HepG2 (cell line): ENCODE results near the gene ORC1. TPM values are rescaled to one million over a fixed set of nuclear protein-coding genes. Genes with fewer than 3 reads are reported as not detected.

Experiments used
- ADNP ChIP-seq: sonication (generic); formaldehyde crosslinking; IDR thresholded peaks from 2 replicates; pipeline ENCODE4 v1.4.0; 2020; ENCODE audit warnings: missing genetic modification reagents
- AGO1 ChIP-seq: fragments of 200-400 bp; formaldehyde crosslinking; IDR thresholded peaks from 2 replicates; pipeline ENCODE4 v1.6.1; 2017; ENCODE audit warnings: mild to moderate bottlenecking, low read depth, low read length, moderate library complexity; ENCODE audit not compliant: poor library complexity, severe bottlenecking
- AGO2 ChIP-seq: fragments of 200-400 bp; formaldehyde crosslinking; optimal IDR thresholded peaks from 2 replicates; pipeline ENCODE3; 2017; ENCODE audit warnings: mild to moderate bottlenecking, low read depth, low read length, moderate library complexity
- ARNT2 ChIP-seq: sonication (generic); formaldehyde crosslinking; IDR thresholded peaks from 2 replicates; pipeline ENCODE4 v1.8.0; 2022; ENCODE audit warnings: mild to moderate bottlenecking, low read depth, missing genetic modification reagents, moderate library complexity
- ATF5 ChIP-seq: sonication (generic); formaldehyde crosslinking; IDR thresholded peaks from 2 replicates; pipeline ENCODE4 v1.4.0; 2020; ENCODE audit warnings: mild to moderate bottlenecking, low read depth, missing genetic modification reagents
- BCL6 ChIP-seq: IDR thresholded peaks from 2 replicates; pipeline ENCODE4 v1.6.1; 2016; ENCODE audit warnings: missing genetic modification reagents, missing compliant biosample characterization
- CBX5 ChIP-seq: sonication (generic); formaldehyde crosslinking; IDR thresholded peaks from 2 replicates; pipeline ENCODE4 v1.4.0; 2020; ENCODE audit warnings: missing genetic modification reagents, borderline replicate concordance
- HNF4G ChIP-seq, 2 experiments: sonication (generic) in 1 of 2; formaldehyde crosslinking in 1 of 2; IDR thresholded peaks; 2 replicates each; pipeline versions ENCODE4 v1.4.0 to v1.6.1; 2011 to 2020; ENCODE audit warnings: borderline replicate concordance in 2 of 2, low read depth in 2 of 2, mild to moderate bottlenecking in 2 of 2, low read length in 1 of 2, missing genetic modification reagents in 1 of 2, moderate library complexity in 1 of 2
- HNRNPK ChIP-seq: fragments of 200-400 bp; formaldehyde crosslinking; IDR thresholded peaks from 2 replicates; pipeline ENCODE4 v1.6.1; 2018; ENCODE audit warnings: low read length, low read depth, moderate library complexity, mild to moderate bottlenecking; ENCODE audit not compliant: poor library complexity, severe bottlenecking
- KDM3A ChIP-seq: IDR thresholded peaks from 2 replicates; pipeline ENCODE4 v1.6.1; 2018; ENCODE audit warnings: low read depth, missing compliant biosample characterization
- KMT2A ChIP-seq: sonication (generic); formaldehyde crosslinking; IDR thresholded peaks from 2 replicates; pipeline ENCODE4 v1.4.0; 2020; ENCODE audit warnings: missing genetic modification reagents
- RAD21 ChIP-seq: fragments of 450-650 bp; formaldehyde crosslinking; IDR thresholded peaks from 2 replicates; pipeline ENCODE4 v1.5.0; 2020; ENCODE audit warnings: mild to moderate bottlenecking
- SNRNP70 ChIP-seq: fragments of 200-400 bp; formaldehyde crosslinking; IDR thresholded peaks from 2 replicates; pipeline ENCODE4 v1.6.1; 2017; ENCODE audit warnings: mild to moderate bottlenecking, low read depth, low read length, moderate library complexity
- TRAFD1 ChIP-seq: sonication (generic); formaldehyde crosslinking; IDR thresholded peaks from 2 replicates; pipeline ENCODE4 v1.5.1; 2020; ENCODE audit warnings: missing genetic modification reagents, mild to moderate bottlenecking, borderline replicate concordance
- USF2 ChIP-seq, 2 experiments: sonication (generic) in 1 of 2; formaldehyde crosslinking in 1 of 2; IDR thresholded peaks; 2 replicates each; pipeline versions ENCODE4 v1.5.1 to v1.6.1; 2011 to 2020; ENCODE audit warnings: borderline replicate concordance in 1 of 2, low read depth in 1 of 2, low read length in 1 of 2, mild to moderate bottlenecking in 1 of 2, missing genetic modification reagents in 1 of 2, moderate library complexity in 1 of 2
- ZFX ChIP-seq: sonication (generic); formaldehyde crosslinking; IDR thresholded peaks from 2 replicates; pipeline ENCODE4 v1.4.0; 2020; ENCODE audit warnings: mild to moderate bottlenecking, low read depth, missing genetic modification reagents, moderate library complexity
- ZNF251 ChIP-seq: sonication (generic); formaldehyde crosslinking; IDR thresholded peaks from 2 replicates; pipeline ENCODE4 v1.9.0; 2021; ENCODE audit warnings: mild to moderate bottlenecking, missing genetic modification reagents
- ZNF775 ChIP-seq: sonication (generic); formaldehyde crosslinking; IDR thresholded peaks from 2 replicates; pipeline ENCODE4 v1.4.0; 2020; ENCODE audit warnings: missing genetic modification reagents, mild to moderate bottlenecking, moderate library complexity, borderline replicate concordance
- polyA plus RNA-seq, 8 experiments: library from polyadenylated mRNA; depleted of rRNA in 3 of 8; stranded (reverse) in 7 of 8; unstranded in 1 of 8; fragments of >200 nt; fragmentation: Illumina TruSeq in 4 of 8; extraction: Trizol in 4 of 8; gene quantifications; 2 replicates each; pipeline versions ENCODE4 v1.2.1 to v1.2.3, GENCODE V29; 2011 to 2016; ENCODE audit warnings: low read depth in 4 of 8, missing spikeins in 1 of 8, mixed read lengths in 1 of 8; ENCODE audit not compliant: insufficient read depth in 1 of 8
- total RNA-seq, 5 experiments: library from RNA; depleted of rRNA; stranded (reverse); fragments of >200 nt; fragmentation: Illumina TruSeq; extraction: Trizol; gene quantifications; 2 replicates each; pipeline ENCODE4 v1.2.3, GENCODE V29; 2016; ENCODE audit warnings: low read depth in 1 of 5
- TF ChIP-seq, protein P1 (sequence below): sonication (generic); formaldehyde crosslinking; IDR thresholded peaks from 2 replicates; pipeline ENCODE4 v1.4.0; 2020; ENCODE audit warnings: mild to moderate bottlenecking, missing genetic modification reagents

ORC1 gene
- total and polyA plus RNA-seq, 2 of the 13 experiments (the other 11 are each of a cell fraction or from before 2014, with no cell fraction given), result 7.0 to 23.5 TPM

GRCh38 chr1:52348704-52349300, 55.4 kb downstream of the ORC1 start (continued):
- TF ChIP-seq, protein P1, sequence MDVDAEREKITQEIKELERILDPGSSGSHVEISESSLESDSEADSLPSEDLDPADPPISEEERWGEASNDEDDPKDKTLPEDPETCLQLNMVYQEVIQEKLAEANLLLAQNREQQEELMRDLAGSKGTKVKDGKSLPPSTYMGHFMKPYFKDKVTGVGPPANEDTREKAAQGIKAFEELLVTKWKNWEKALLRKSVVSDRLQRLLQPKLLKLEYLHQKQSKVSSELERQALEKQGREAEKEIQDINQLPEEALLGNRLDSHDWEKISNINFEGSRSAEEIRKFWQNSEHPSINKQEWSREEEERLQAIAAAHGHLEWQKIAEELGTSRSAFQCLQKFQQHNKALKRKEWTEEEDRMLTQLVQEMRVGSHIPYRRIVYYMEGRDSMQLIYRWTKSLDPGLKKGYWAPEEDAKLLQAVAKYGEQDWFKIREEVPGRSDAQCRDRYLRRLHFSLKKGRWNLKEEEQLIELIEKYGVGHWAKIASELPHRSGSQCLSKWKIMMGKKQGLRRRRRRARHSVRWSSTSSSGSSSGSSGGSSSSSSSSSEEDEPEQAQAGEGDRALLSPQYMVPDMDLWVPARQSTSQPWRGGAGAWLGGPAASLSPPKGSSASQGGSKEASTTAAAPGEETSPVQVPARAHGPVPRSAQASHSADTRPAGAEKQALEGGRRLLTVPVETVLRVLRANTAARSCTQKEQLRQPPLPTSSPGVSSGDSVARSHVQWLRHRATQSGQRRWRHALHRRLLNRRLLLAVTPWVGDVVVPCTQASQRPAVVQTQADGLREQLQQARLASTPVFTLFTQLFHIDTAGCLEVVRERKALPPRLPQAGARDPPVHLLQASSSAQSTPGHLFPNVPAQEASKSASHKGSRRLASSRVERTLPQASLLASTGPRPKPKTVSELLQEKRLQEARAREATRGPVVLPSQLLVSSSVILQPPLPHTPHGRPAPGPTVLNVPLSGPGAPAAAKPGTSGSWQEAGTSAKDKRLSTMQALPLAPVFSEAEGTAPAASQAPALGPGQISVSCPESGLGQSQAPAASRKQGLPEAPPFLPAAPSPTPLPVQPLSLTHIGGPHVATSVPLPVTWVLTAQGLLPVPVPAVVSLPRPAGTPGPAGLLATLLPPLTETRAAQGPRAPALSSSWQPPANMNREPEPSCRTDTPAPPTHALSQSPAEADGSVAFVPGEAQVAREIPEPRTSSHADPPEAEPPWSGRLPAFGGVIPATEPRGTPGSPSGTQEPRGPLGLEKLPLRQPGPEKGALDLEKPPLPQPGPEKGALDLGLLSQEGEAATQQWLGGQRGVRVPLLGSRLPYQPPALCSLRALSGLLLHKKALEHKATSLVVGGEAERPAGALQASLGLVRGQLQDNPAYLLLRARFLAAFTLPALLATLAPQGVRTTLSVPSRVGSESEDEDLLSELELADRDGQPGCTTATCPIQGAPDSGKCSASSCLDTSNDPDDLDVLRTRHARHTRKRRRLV, result no peak
- TF ChIP-seq ATF5 (CRISPR knock-in tag) (no peak), HNRNPK (no peak), BCL6 (peak; percentile 45; the same call in 1 of the 2 replicates), CBX5 (no peak), KDM3A (CRISPR knock-in tag) (no peak), AGO2 (peak; percentile 32), KMT2A (CRISPR knock-in tag) (no peak), SNRNP70 (no peak), RAD21 (CRISPR knock-in tag) (peak; percentile 58; the same call in 1 of the 2 replicates), ZFX (peak; percentile 34; the same call in 1 of the 2 replicates), HNF4G (IDR thresholded peaks at IDR 0.05; ENCODE audit: borderline replicate concordance, low read depth, low read length) (no peak), HNF4G (CRISPR knock-in tag; IDR thresholded peaks at IDR 0.05; ENCODE audit: borderline replicate concordance, low read depth) (no peak), ZNF775 (no peak), ADNP (no peak), USF2 (IDR thresholded peaks at IDR 0.05; ENCODE audit: low read depth, low read length) (no peak), USF2 (CRISPR knock-in tag; IDR thresholded peaks at IDR 0.05; ENCODE audit: borderline replicate concordance) (no peak), TRAFD1 (CRISPR knock-in tag) (no peak), ZNF251 (CRISPR knock-in tag) (no peak), ARNT2 (CRISPR knock-in tag) (no peak), AGO1 (no peak)
